K562 (cell line): ENCODE data around the gene CCDC158. TPM values are rescaled to one million over a fixed set of nuclear protein-coding genes. Genes with fewer than 3 reads are reported as not detected.
A peak's percentile ranks its signal among the peaks of the same experiment; 100 is the strongest.

Experiments
- ARID1B ChIP-seq: fragments of 450-650 bp; IDR thresholded peaks from 2 replicates; pipeline ENCODE4 v1.6.1; 2016; ENCODE audit warnings: antibody characterized with exemption, mild to moderate bottlenecking, inconsistent platforms
- CBX3 ChIP-seq, 2 experiments: IDR thresholded peaks; 1 replicate in 1 of 2; 2 replicates in 1 of 2; pipeline ENCODE4 v1.6.1; 2012; ENCODE audit warnings: inconsistent platforms in 2 of 2, low read length in 2 of 2, borderline replicate concordance in 1 of 2, control low read depth in 1 of 2
- CBX8 ChIP-seq: fragments of 200-600 bp; sonication (generic); IDR thresholded peaks from 2 replicates; pipeline ENCODE4 v1.6.1; 2012; ENCODE audit warnings: borderline replicate concordance, mixed run types, low read depth, mild to moderate bottlenecking, moderate library complexity, mixed read lengths, low read length, control low read depth, inconsistent platforms; ENCODE audit not compliant: poor library complexity, severe bottlenecking; ENCODE audit errors: extremely low read depth
- E2F3 ChIP-seq: fragments of 250-450 bp; sonication (Bioruptor Pico); IDR thresholded peaks from 2 replicates; pipeline ENCODE4 v1.4.0; 2020; ENCODE audit warnings: mild to moderate bottlenecking
- HIVEP1 ChIP-seq: fragments of 250-450 bp; sonication (Bioruptor Pico); IDR thresholded peaks from 2 replicates; pipeline ENCODE4 v1.4.0; 2020; ENCODE audit warnings: mild to moderate bottlenecking
- KLF13 ChIP-seq: fragments of 450-650 bp; IDR thresholded peaks from 2 replicates; pipeline ENCODE4 v1.6.1; 2016; ENCODE audit warnings: missing genetic modification characterization, low read depth, mild to moderate bottlenecking, missing compliant biosample characterization, moderate library complexity, borderline replicate concordance
- NELFE ChIP-seq: IDR thresholded peaks from 2 replicates; pipeline ENCODE4 v1.6.1; 2011; ENCODE audit warnings: mild to moderate bottlenecking; ENCODE audit not compliant: insufficient read depth, insufficient read length
- NEUROD1 ChIP-seq: fragments of 150-350 bp; IDR thresholded peaks from 2 replicates; pipeline ENCODE4 v1.6.1; 2014; ENCODE audit warnings: borderline replicate concordance, low read length, low read depth; ENCODE audit not compliant: partially characterized antibody
- PCBP1 ChIP-seq: fragments of 200-400 bp; formaldehyde crosslinking; IDR thresholded peaks from 2 replicates; pipeline ENCODE4 v1.6.1; 2018; ENCODE audit warnings: mild to moderate bottlenecking, low read depth, low read length; ENCODE audit not compliant: poor library complexity, severe bottlenecking
- PML ChIP-seq: IDR thresholded peaks from 2 replicates; pipeline ENCODE4 v1.6.1; 2012; ENCODE audit warnings: low read length, inconsistent platforms
- RBM17 ChIP-seq: fragments of 200-400 bp; formaldehyde crosslinking; IDR thresholded peaks from 2 replicates; pipeline ENCODE4 v1.6.1; 2017; ENCODE audit warnings: low read depth, mild to moderate bottlenecking, low read length, borderline replicate concordance
- RBM39 ChIP-seq: fragments of 200-400 bp; formaldehyde crosslinking; optimal IDR thresholded peaks from 2 replicates; pipeline ENCODE3; 2018; ENCODE audit warnings: low read depth, low read length
- ZKSCAN1 ChIP-seq: fragments of 150-350 bp; IDR thresholded peaks from 2 replicates; pipeline ENCODE4 v1.6.1; 2016; ENCODE audit warnings: low read depth, low read length
- ZNF217 ChIP-seq: sonication (generic); formaldehyde crosslinking; IDR thresholded peaks from 2 replicates; pipeline ENCODE4 v1.8.0; 2022; ENCODE audit warnings: mild to moderate bottlenecking, missing genetic modification reagents
- polyA plus RNA-seq, 8 experiments: library from polyadenylated mRNA; depleted of rRNA in 4 of 8; stranded (reverse) in 5 of 8; unstranded in 3 of 8; fragments of >200 nt; fragmentation: Nextera tagmentation in 2 of 8; fragmentation: Illumina TruSeq in 1 of 8; extraction: Ambion mirVana in 2 of 8; extraction: Trizol in 1 of 8; gene quantifications; 2 replicates each; pipeline versions ENCODE4 v1.2.1 to v1.2.3, GENCODE V29; 2011 to 2014; ENCODE audit warnings: inconsistent platforms in 1 of 8, missing spikeins in 1 of 8
- total RNA-seq, 7 experiments: library from RNA; depleted of rRNA in 6 of 7; stranded (reverse); fragments of >200 nt in 6 of 7; fragmentation: Illumina TruSeq in 2 of 7; extraction: Trizol in 2 of 7; gene quantifications; 2 replicates each; pipeline versions ENCODE4 v1.2.1 to v1.2.3, GENCODE V29; 2011 to 2021; ENCODE audit warnings: low replicate concordance in 1 of 7
- TF ChIP-seq, protein P1 (sequence below): fragments of 450-650 bp; conservative IDR thresholded peaks from 2 replicates; pipeline ENCODE4 v1.6.1; 2016; ENCODE audit warnings: missing genetic modification characterization, low read depth, mild to moderate bottlenecking, control low read depth, missing compliant biosample characterization
- TF ChIP-seq, protein P2 (sequence below): fragments of 450-650 bp; formaldehyde crosslinking; IDR thresholded peaks from 2 replicates; pipeline ENCODE4 v1.4.0; 2020; ENCODE audit warnings: mild to moderate bottlenecking, moderate library complexity
- TF ChIP-seq, protein P3 (sequence below): fragments of 450-650 bp; formaldehyde crosslinking; conservative IDR thresholded peaks from 2 replicates; pipeline ENCODE4 v1.4.0; 2022; ENCODE audit warnings: mild to moderate bottlenecking, missing genetic modification characterization
- TF ChIP-seq, protein P4 (sequence below): fragments of 250-450 bp; sonication (Bioruptor Pico); IDR thresholded peaks from 2 replicates; pipeline ENCODE4 v1.8.0; 2021; ENCODE audit warnings: moderate library complexity, mild to moderate bottlenecking, inconsistent platforms

The CCDC158 gene
- total and polyA plus RNA-seq, 9 of the 15 experiments (the other 6 are each of a cell fraction or from before 2014, with no cell fraction given), result not detected

DNA sequence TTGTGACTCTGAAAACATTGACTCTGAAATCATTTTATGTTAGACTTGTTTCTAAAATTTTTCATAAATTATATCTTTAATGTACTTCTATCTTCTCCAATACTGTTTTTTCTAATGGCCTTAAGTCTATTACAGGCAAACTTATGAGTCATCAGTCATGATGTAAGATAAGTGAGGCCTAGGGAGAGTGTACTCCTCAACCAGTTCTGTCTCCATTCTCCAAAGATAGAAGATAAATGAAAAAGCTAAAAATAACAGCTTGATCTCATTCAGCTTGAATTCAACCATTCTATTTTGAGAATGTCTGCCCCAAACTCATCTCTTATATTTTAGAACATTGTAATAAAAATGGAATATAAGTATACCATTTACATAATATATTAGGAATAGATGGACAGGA, 79.9 kb downstream of the CCDC158 start (continued):
- TF ChIP-seq, protein P1, sequence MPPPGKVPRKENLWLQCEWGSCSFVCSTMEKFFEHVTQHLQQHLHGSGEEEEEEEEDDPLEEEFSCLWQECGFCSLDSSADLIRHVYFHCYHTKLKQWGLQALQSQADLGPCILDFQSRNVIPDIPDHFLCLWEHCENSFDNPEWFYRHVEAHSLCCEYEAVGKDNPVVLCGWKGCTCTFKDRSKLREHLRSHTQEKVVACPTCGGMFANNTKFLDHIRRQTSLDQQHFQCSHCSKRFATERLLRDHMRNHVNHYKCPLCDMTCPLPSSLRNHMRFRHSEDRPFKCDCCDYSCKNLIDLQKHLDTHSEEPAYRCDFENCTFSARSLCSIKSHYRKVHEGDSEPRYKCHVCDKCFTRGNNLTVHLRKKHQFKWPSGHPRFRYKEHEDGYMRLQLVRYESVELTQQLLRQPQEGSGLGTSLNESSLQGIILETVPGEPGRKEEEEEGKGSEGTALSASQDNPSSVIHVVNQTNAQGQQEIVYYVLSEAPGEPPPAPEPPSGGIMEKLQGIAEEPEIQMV, result no peak
- TF ChIP-seq NELFE (no peak), CBX8 (no peak), PCBP1 (no peak), RBM17 (no peak), ZNF217 (CRISPR knock-in tag) (no peak), ARID1B (peak; percentile 82), RBM39 (no peak), PML (no peak), HIVEP1 (CRISPR knock-in tag) (no peak), CBX3 (IDR thresholded peaks at IDR 0.05; ENCODE audit: borderline replicate concordance in 1 of 2, low read length in 2 of 2) (no peak), KLF13 (no peak), NEUROD1 (no peak), E2F3 (CRISPR knock-in tag) (no peak), ZKSCAN1 (no peak)
- TF ChIP-seq, protein P2, sequence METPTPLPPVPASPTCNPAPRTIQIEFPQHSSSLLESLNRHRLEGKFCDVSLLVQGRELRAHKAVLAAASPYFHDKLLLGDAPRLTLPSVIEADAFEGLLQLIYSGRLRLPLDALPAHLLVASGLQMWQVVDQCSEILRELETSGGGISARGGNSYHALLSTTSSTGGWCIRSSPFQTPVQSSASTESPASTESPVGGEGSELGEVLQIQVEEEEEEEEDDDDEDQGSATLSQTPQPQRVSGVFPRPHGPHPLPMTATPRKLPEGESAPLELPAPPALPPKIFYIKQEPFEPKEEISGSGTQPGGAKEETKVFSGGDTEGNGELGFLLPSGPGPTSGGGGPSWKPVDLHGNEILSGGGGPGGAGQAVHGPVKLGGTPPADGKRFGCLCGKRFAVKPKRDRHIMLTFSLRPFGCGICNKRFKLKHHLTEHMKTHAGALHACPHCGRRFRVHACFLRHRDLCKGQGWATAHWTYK, result no peak
- TF ChIP-seq, protein P3, sequence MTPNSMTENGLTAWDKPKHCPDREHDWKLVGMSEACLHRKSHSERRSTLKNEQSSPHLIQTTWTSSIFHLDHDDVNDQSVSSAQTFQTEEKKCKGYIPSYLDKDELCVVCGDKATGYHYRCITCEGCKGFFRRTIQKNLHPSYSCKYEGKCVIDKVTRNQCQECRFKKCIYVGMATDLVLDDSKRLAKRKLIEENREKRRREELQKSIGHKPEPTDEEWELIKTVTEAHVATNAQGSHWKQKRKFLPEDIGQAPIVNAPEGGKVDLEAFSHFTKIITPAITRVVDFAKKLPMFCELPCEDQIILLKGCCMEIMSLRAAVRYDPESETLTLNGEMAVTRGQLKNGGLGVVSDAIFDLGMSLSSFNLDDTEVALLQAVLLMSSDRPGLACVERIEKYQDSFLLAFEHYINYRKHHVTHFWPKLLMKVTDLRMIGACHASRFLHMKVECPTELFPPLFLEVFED, result no peak
- TF ChIP-seq, protein P4, sequence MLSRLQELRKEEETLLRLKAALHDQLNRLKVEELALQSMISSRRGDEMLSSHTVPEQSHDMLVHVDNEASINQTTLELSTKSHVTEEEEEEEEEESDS (CRISPR knock-in tag), result no peak
